ENCODE results near the gene MMP10.
A peak's percentile ranks its signal among the peaks of the same experiment; 100 is the strongest.

The MMP10 gene

GRCh38 chr11:102780491-102780918, at the start of gene MMP10:
TSS of gene MMP10 (minus strand) at chr11:102780628. CDS start at chr11:102780591, 37 bp downstream.
- DNase-seq, result no peak

GRCh38 chr11:102829316-102830000, 49.0 kb upstream of the MMP10 start:
- no peak for DNase-seq

- no peak for DNase-seq
Measured at GRCh38 chr11:102824556-102824955, 44.1 kb upstream of the MMP10 start.

GRCh38 chr11:102819491-102819890, 39.1 kb upstream of the MMP10 start:
- no peak for DNase-seq

GRCh38 chr11:102813484-102813883, 33.1 kb upstream of the MMP10 start:
- DNase-seq, result no peak

GRCh38 chr11:102812188-102812587, 31.8 kb upstream of the MMP10 start:
- no peak for DNase-seq

GRCh38 chr11:102810950-102811660, 30.7 kb upstream of the MMP10 start:
- DNase-seq, result no peak

GRCh38 chr11:102809971-102810370, 29.5 kb upstream of the MMP10 start:
- no peak for DNase-seq

GRCh38 chr11:102807921-102808320, 27.5 kb upstream of the MMP10 start:
- DNase-seq, result peak; percentile 26

- DNase-seq, result no peak
Measured at GRCh38 chr11:102806296-102806695, 25.9 kb upstream of the MMP10 start.

- no peak for DNase-seq
Measured at GRCh38 chr11:102802341-102802740, 21.9 kb upstream of the MMP10 start.

- no peak for DNase-seq
Measured at GRCh38 chr11:102800767-102801166, 20.3 kb upstream of the MMP10 start.

GRCh38 chr11:102799681-102800340, 19.4 kb upstream of the MMP10 start:
- DNase-seq, result no peak

- no peak for DNase-seq
Measured at GRCh38 chr11:102798012-102798746, 17.8 kb upstream of the MMP10 start, which contains the start of gene MMP1. TSS of gene MMP1 (minus strand) at chr11:102798160. CDS start at chr11:102798092, 68 bp downstream.

GRCh38 chr11:102794382-102794781, 14.0 kb upstream of the MMP10 start:
- no peak for DNase-seq

- no peak for DNase-seq
Measured at GRCh38 chr11:102793677-102794290, 13.4 kb upstream of the MMP10 start.

GRCh38 chr11:102792604-102793003, 12.2 kb upstream of the MMP10 start:
- no peak for DNase-seq

GRCh38 chr11:102791271-102792036, 11.0 kb upstream of the MMP10 start:
- DNase-seq, result no peak

GRCh38 chr11:102788334-102788995, 8.0 kb upstream of the MMP10 start:
- DNase-seq, result no peak

- DNase-seq, result no peak
Measured at GRCh38 chr11:102784380-102784779, 4.0 kb upstream of the MMP10 start.

- DNase-seq, result no peak
Measured at GRCh38 chr11:102783720-102784119, 3.3 kb upstream of the MMP10 start.
